ENCODE data around the gene HAUS5. TPM values are rescaled to one million over a fixed set of nuclear protein-coding genes. Genes with fewer than 3 reads are reported as not detected.

Gene HAUS5
- total RNA-seq, 1 donor from 2014 or later: 19.7 TPM

- DNase-seq (ENCODE audit: low read depth): no peak
- TF ChIP-seq, protein P1, sequence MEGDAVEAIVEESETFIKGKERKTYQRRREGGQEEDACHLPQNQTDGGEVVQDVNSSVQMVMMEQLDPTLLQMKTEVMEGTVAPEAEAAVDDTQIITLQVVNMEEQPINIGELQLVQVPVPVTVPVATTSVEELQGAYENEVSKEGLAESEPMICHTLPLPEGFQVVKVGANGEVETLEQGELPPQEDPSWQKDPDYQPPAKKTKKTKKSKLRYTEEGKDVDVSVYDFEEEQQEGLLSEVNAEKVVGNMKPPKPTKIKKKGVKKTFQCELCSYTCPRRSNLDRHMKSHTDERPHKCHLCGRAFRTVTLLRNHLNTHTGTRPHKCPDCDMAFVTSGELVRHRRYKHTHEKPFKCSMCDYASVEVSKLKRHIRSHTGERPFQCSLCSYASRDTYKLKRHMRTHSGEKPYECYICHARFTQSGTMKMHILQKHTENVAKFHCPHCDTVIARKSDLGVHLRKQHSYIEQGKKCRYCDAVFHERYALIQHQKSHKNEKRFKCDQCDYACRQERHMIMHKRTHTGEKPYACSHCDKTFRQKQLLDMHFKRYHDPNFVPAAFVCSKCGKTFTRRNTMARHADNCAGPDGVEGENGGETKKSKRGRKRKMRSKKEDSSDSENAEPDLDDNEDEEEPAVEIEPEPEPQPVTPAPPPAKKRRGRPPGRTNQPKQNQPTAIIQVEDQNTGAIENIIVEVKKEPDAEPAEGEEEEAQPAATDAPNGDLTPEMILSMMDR (conservative IDR thresholded peaks at IDR 0.05; ENCODE audit: low read depth, low read length): no peak
- H3K4me3 ChIP-seq (ENCODE audit: low read depth, low read length): no peak overlapping the region
Measured at GRCh38 chr19:35663981-35664380, 51.4 kb downstream of the HAUS5 start.

GRCh38 chr19:35665157-35665556 is 52.6 kb downstream of the HAUS5 start:
- no peak for DNase-seq (ENCODE audit: low read depth)
- H3K4me3 ChIP-seq (ENCODE audit: low read depth, low read length): no peak overlapping the region
- TF ChIP-seq, protein P1 (conservative IDR thresholded peaks at IDR 0.05; ENCODE audit: low read depth, low read length): no peak

- no peak for DNase-seq (ENCODE audit: low read depth)
- H3K4me3 ChIP-seq (ENCODE audit: low read depth, low read length): no peak overlapping the region
- TF ChIP-seq, protein P1 (conservative IDR thresholded peaks at IDR 0.05; ENCODE audit: low read depth, low read length): no peak
Measured at GRCh38 chr19:35665604-35666003, 53.1 kb downstream of the HAUS5 start.

DNA sequence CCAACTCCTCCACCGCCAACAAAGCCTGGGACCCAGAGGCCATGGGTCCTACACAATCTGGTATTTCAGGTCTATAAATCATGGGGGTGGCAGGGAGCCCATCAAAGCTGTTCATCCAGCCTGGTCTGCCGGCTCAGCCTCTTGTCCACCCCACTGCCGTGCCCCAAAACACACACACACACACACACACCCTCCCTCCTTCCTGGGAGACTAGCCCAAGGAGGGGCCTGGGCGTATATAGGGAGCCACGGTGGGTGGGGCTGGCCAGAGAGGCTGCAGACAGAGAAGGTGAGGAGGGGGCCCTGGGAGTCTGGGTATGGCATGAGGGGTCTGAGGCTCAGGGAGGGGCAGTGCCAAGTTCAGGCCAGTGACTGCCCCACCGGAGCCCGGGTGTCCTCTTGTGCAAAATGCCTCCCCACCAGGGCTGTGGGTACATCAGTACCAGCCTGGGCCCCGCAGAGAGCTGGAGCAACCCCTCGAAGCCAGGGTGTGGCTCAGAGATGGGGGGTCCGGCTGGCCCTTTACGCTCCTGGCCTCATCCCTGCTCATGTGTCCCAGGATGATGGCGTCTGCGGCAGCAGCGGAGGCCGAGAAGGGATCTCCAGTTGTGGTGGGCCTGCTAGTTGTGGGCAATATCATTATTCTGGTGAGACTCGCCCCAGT is 53.8 kb downstream of the HAUS5 start, which contains the start of gene UPK1A:
Gene UPK1A, plus strand, starts transcription at position 267 of the 663 bp plus-strand sequence. Its CDS starts 296 bp downstream, at position 563.
- TF ChIP-seq, protein P1 (conservative IDR thresholded peaks at IDR 0.05; ENCODE audit: low read depth, low read length): no peak
- DNase-seq (ENCODE audit: low read depth): no peak
- H3K4me3 ChIP-seq (ENCODE audit: low read depth, low read length): no peak within 1 kb of the TSS

- DNase-seq (ENCODE audit: low read depth): no peak
- TF ChIP-seq, protein P1 (conservative IDR thresholded peaks at IDR 0.05; ENCODE audit: low read depth, low read length): no peak
- H3K4me3 ChIP-seq (ENCODE audit: low read depth, low read length): no peak overlapping the region
Measured at GRCh38 chr19:35669566-35669965, 57.0 kb downstream of the HAUS5 start.

DNA sequence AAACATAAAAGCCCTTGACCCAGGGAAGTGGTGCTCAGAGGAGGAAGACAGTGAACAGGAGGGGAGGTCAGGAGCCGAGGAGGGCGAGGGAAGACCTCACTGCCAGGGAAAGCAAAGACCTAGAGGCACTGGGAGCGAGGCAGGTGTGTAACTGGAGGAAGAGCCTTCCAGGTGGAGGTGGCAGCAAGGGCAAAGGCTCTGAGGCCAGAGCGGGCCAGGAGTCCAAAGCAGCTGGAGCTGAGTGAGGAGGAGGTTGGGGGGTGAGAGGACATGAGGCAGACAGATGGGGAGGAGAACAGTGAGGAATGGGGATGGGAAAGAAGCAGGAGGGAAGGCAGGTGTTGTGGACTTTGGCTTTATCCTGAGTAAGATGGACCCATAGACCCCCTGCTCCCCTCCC is 57.4 kb downstream of the HAUS5 start:
- H3K4me3 ChIP-seq (ENCODE audit: low read depth, low read length): no peak overlapping the region
- TF ChIP-seq, protein P1 (conservative IDR thresholded peaks at IDR 0.05; ENCODE audit: low read depth, low read length): no peak
- no peak for DNase-seq (ENCODE audit: low read depth)

- no peak overlapping the region for H3K4me3 ChIP-seq (ENCODE audit: low read depth, low read length)
- TF ChIP-seq, protein P1 (conservative IDR thresholded peaks at IDR 0.05; ENCODE audit: low read depth, low read length): no peak
- no peak for DNase-seq (ENCODE audit: low read depth)
Measured at GRCh38 chr19:35670686-35671085, 58.2 kb downstream of the HAUS5 start.

Measured in epithelial cell of proximal tubule (primary cell).